Smooth muscle cell (in vitro differentiated cells): ENCODE measurements around the gene CCDC88A. TPM values are rescaled to one million over a fixed set of nuclear protein-coding genes. Genes with fewer than 3 reads are reported as not detected.

Experiments
- DNase-seq: peaks from one replicate; lab custom pipeline; 2025; ENCODE audit not compliant: unreplicated experiment; lab: John Stamatoyannopoulos, UW
- H2AFZ ChIP-seq: fragments of 200-600 bp; sonication (generic); 2 replicates; pipeline ENCODE4 v1.6.0; 2016; ENCODE audit warnings: antibody characterized with exemption, low read depth, mild to moderate bottlenecking
- H3F3A ChIP-seq: fragments of 200-600 bp; sonication (generic); 2 replicates; pipeline ENCODE4 v1.6.0; 2017; ENCODE audit warnings: antibody characterized with exemption, low read depth
- H3K27ac ChIP-seq: fragments of 200-600 bp; sonication (generic); 2 replicates; pipeline ENCODE4 v1.5.1; 2016; ENCODE audit warnings: low read depth, mild to moderate bottlenecking
- H3K27me3 ChIP-seq: fragments of 200-600 bp; sonication (generic); 2 replicates; pipeline ENCODE4 v1.6.1; 2016; ENCODE audit warnings: low read depth, mild to moderate bottlenecking
- H3K36me3 ChIP-seq: fragments of 200-600 bp; sonication (generic); 2 replicates; pipeline ENCODE4 v1.5.1; 2016; ENCODE audit warnings: low read depth
- H3K4me1 ChIP-seq: fragments of 200-600 bp; sonication (generic); 2 replicates; pipeline ENCODE4 v1.5.1; 2016; ENCODE audit warnings: low read depth
- H3K4me2 ChIP-seq: fragments of 200-600 bp; sonication (generic); 2 replicates; pipeline ENCODE4 v1.6.0; 2016; ENCODE audit warnings: mild to moderate bottlenecking
- H3K4me3 ChIP-seq: fragments of 200-600 bp; sonication (generic); 2 replicates; pipeline ENCODE4 v1.5.1; 2016; ENCODE audit warnings: mild to moderate bottlenecking
- H3K79me2 ChIP-seq: fragments of 200-600 bp; sonication (generic); 2 replicates; pipeline ENCODE4 v1.6.0; 2016; ENCODE audit warnings: low read depth, mild to moderate bottlenecking
- H3K9ac ChIP-seq: fragments of 200-600 bp; sonication (generic); 2 replicates; pipeline ENCODE4 v1.6.0; 2016; ENCODE audit warnings: low read depth
- H3K9me3 ChIP-seq: fragments of 200-600 bp; sonication (generic); replicated peaks from 2 replicates; pipeline ENCODE4 v1.5.1; 2016; ENCODE audit warnings: low read depth
- H4K20me1 ChIP-seq: fragments of 200-600 bp; sonication (generic); 2 replicates; pipeline ENCODE4 v1.6.0; 2016; ENCODE audit warnings: low read depth
- WGBS: methylation state at CpG from one replicate; pipeline ENCODE4 v1.1.7; 2016; ENCODE audit warnings: low lambda C conversion rate; 5-methylcytosine and 5-hydroxymethylcytosine counted together
- polyA plus RNA-seq: library from polyadenylated mRNA; unstranded; fragments of >200 nt; fragmentation: Nextera tagmentation; extraction: Ambion mirVana; gene quantifications from 2 replicates; pipeline ENCODE4 v1.2.1, GENCODE V29; 2016
- total RNA-seq: library from RNA; depleted of rRNA; stranded (reverse); fragments of >200 nt; gene quantifications from 2 replicates; pipeline ENCODE4 v1.2.3, GENCODE V29; 2014
- TF ChIP-seq, protein P1 (sequence below): fragments of 200-600 bp; sonication (generic); IDR thresholded peaks from 2 replicates; pipeline ENCODE4 v1.5.1; 2017; ENCODE audit warnings: borderline replicate concordance, mild to moderate bottlenecking, antibody characterized with exemption; ENCODE audit not compliant: insufficient read depth, poor library complexity, severe bottlenecking

Gene CCDC88A
- total and polyA plus RNA-seq, 2 experiments from 2014 or later, result 28.8 to 71.1 TPM

DNA sequence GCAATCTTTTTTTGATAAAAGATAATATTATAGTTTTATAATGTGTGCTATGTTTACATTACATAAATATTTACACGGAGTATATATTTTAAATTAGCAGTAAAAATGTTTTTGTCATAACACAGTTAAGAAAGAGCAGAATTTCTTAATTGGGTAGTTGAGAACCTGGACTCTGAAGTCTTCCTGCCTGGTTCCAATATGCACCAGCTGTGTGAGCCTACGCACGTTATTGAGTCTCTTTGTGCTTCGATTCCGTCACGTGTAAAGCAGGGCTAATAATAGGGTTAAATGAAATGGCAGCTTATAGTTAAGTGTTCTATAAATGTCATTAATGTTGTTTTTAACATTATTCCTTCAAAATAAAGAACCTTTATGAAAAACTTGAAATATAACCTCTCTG is 1.2 kb upstream of the CCDC88A start:
- Histone ChIP-seq H3K4me3 (peak overlapping the region; percentile 76), H3K79me2 (peaks cover 30% of the 10 kb centered on the region), H3K27ac (no peak overlapping the region), H2AFZ (no peak overlapping the region), H3K9ac (no peak overlapping the region), H4K20me1 (peaks cover 18% of the 10 kb centered on the region), H3K27me3 (no peaks in the 10 kb centered on the region), H3K36me3 (no peaks in the 10 kb centered on the region), H3K4me2 (peak overlapping the region; percentile 88), H3F3A (no peaks in the 10 kb centered on the region), H3K4me1 (peaks cover 28% of the 10 kb centered on the region), H3K9me3 (no peaks in the 10 kb centered on the region)
- TF ChIP-seq, protein P1, sequence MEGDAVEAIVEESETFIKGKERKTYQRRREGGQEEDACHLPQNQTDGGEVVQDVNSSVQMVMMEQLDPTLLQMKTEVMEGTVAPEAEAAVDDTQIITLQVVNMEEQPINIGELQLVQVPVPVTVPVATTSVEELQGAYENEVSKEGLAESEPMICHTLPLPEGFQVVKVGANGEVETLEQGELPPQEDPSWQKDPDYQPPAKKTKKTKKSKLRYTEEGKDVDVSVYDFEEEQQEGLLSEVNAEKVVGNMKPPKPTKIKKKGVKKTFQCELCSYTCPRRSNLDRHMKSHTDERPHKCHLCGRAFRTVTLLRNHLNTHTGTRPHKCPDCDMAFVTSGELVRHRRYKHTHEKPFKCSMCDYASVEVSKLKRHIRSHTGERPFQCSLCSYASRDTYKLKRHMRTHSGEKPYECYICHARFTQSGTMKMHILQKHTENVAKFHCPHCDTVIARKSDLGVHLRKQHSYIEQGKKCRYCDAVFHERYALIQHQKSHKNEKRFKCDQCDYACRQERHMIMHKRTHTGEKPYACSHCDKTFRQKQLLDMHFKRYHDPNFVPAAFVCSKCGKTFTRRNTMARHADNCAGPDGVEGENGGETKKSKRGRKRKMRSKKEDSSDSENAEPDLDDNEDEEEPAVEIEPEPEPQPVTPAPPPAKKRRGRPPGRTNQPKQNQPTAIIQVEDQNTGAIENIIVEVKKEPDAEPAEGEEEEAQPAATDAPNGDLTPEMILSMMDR, result no peak
- 89% methylated on average over 6 of the region's 6 CpGs for WGBS
- DNase-seq, result no peak

DNA sequence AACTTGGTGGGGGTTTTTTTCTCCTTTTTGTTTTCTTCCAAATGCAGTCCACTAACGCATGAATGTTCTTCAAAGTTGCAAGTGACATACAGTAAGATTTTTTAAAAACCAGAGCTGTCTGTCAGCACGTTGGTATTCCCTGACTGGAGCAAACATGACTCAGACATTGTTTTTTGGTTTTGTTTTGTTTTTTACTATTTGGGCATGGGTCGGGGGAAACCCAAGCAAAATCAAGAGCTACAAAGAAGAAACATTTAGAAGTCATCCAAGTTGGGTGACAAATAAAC is 726 bp upstream of the CCDC88A start:
- TF ChIP-seq, protein P1, result no peak
- Histone ChIP-seq H2AFZ (peak overlapping the region; percentile 90), H3K27ac (peak overlapping the region; percentile 21), H3K27me3 (no peaks in the 10 kb centered on the region), H3K4me3 (peak overlapping the region; percentile 76), H4K20me1 (peaks cover 23% of the 10 kb centered on the region), H3K4me1 (peaks cover 33% of the 10 kb centered on the region), H3K79me2 (peaks cover 35% of the 10 kb centered on the region), H3K36me3 (no peaks in the 10 kb centered on the region), H3K9ac (no peak overlapping the region), H3K9me3 (no peaks in the 10 kb centered on the region), H3K4me2 (peak overlapping the region; percentile 88), H3F3A (no peaks in the 10 kb centered on the region)
- 6% methylated on average over 3 of the region's 3 CpGs for WGBS
- DNase-seq, result no peak

DNA sequence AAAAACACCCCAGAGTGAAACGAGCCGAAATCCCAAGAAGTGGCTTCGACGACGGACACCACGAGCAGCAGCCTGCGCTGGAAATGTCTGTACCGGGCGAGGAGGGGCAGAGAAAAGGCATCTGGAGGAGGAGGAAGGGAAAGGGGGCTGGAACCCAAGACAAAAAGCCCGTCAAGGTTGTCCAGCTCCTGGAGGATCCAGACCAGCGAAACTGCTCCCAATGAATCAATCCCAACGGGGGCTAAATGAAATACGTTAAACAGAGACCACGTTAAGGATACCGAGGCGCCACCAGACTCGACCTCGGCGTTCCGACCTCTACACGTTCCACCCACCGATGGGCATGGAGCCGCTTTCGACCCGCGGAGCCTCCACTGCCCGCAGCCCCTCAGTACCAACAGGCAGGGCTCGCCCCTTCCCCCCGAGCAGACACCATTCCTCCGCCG is 400 bp downstream of the CCDC88A start:
- peaks cover 27% of the 10 kb centered on the region for H4K20me1 ChIP-seq
- peaks cover 43% of the 10 kb centered on the region for H3K79me2 ChIP-seq
- H3K9ac ChIP-seq, result peak overlapping the region; percentile 78
- H3K4me2 ChIP-seq, result peak overlapping the region; percentile 88
- TF ChIP-seq, protein P1, result no peak
- no peak for DNase-seq
- no peaks in the 10 kb centered on the region for H3K27me3 ChIP-seq
- peak overlapping the region; percentile 76 for H3K4me3 ChIP-seq
- 2% methylated on average over 31 of the region's 31 CpGs for WGBS
- H3K9me3 ChIP-seq, result no peaks in the 10 kb centered on the region
- peak overlapping the region; percentile 88 for H2AFZ ChIP-seq
- H3K36me3 ChIP-seq, result no peaks in the 10 kb centered on the region
- H3K27ac ChIP-seq, result peak overlapping the region; percentile 54
- peaks cover 34% of the 10 kb centered on the region for H3K4me1 ChIP-seq
- H3F3A ChIP-seq, result no peaks in the 10 kb centered on the region

DNA sequence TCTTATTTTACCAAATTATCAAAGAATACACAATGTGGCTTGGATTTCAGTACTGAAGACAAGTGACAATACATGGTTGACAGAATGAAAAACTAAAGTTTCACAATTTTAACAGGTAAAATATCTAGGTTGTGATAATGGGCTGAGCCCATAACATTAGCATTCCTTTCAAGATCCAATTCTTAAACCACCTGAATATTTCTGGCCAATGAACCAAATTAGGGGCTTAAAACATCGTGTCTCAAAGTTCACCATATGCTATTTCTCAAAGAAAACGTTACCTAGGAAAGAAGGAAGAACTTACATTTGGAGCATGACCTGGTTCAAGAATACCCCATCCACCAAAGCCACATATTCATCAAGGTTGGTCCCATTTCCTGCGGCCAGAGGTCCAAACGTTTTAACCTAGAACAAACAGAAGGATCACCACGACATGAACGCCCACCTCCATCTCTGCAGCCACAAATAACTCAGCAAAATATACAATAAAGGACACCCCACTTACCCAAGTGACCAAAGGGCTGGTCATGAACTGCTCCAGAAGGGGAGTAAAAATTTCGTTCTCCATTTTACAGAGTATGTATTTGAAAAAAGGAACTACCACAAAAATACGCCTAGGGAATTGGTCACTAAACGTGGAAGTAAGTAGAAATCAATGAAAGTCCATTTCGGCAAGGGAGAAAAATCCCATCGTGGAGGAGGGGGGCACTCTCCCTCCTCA is 984 bp downstream of the CCDC88A start:
- H3K4me2 ChIP-seq, result peak overlapping the region; percentile 88
- WGBS, result 2% methylated on average over 11 of the region's 11 CpGs

More for the DNA sequence above, 984 bp downstream of the CCDC88A start:
- Histone ChIP-seq H4K20me1 (peaks cover 31% of the 10 kb centered on the region), H3K4me3 (peak overlapping the region; percentile 76), H3K36me3 (no peaks in the 10 kb centered on the region), H3K27ac (peak overlapping the region; percentile 54), H3F3A (no peaks in the 10 kb centered on the region), H3K79me2 (peaks cover 49% of the 10 kb centered on the region), H3K9ac (peak overlapping the region; percentile 78), H3K27me3 (no peaks in the 10 kb centered on the region), H3K9me3 (no peaks in the 10 kb centered on the region), H3K4me1 (peaks cover 34% of the 10 kb centered on the region), H2AFZ (peak overlapping the region; percentile 88)
- DNase-seq, result no peak
- TF ChIP-seq, protein P1, result no peak
